A549 (cell line): ENCODE results near the gene CHRND. TPM values are rescaled to one million over a fixed set of nuclear protein-coding genes. Genes with fewer than 3 reads are reported as not detected.

Source experiments
- ATAC-seq, 2 experiments: fragments of 200-7000 bp in 1 of 2; fragments of >200 bp in 1 of 2; cut with Nextera tagmentation in 1 of 2; cut with Tn5 transposase in 1 of 2; 3 replicates each; pipeline versions ENCODE4 v1.8.0 to v1.9.1; 2018 to 2020; ENCODE audit warnings: mild to moderate bottlenecking in 1 of 2, moderate library complexity in 1 of 2
- CTCF ChIA-PET: fragments of 300-600 bp; sonication (Branson Sonifier 250); formaldehyde crosslinking; extraction: SDS; loops from one replicate; lab custom pipeline; 2021; ENCODE audit warnings: antibody characterized with exemption, inconsistent platforms; lab: Yijun Ruan, JAX
- POLR2A ChIA-PET: fragments of 350-600 bp; formaldehyde crosslinking; extraction: SDS; loops from one replicate; lab custom pipeline; 2021; ENCODE audit warnings: antibody characterized with exemption, inconsistent platforms; lab: Yijun Ruan, JAX
- DNase-seq, 2 experiments: peaks; one replicate each; pipeline versions ENCODE4 v3.0.0 to v3.0.0-alpha.2; 2011 to 2016; ENCODE audit warnings: low read depth in 1 of 2, low spot score in 1 of 2
- FAIRE-seq: peaks from 2 replicates; lab custom pipeline; 2011; peaks lifted over from hg19 to GRCh38; lab: Jason Lieb, UNC
- H3K27ac ChIP-seq, 2 experiments: fragments of >200 bp; sonication (Bioruptor Twin); formaldehyde crosslinking; 3 replicates each; pipeline ENCODE4 v1.5.1; 2016 to 2017
- H3K4me1 ChIP-seq: fragments of >200 bp; sonication (Bioruptor Twin); formaldehyde crosslinking; 3 replicates; pipeline ENCODE4 v1.6.1; 2016
- H3K4me2 ChIP-seq: fragments of >200 bp; sonication (Bioruptor Twin); formaldehyde crosslinking; 3 replicates; pipeline ENCODE4 v1.6.1; 2016
- H3K4me3 ChIP-seq: fragments of >200 bp; sonication (Bioruptor Twin); formaldehyde crosslinking; 3 replicates; pipeline ENCODE4 v1.5.1; 2016
- H3K9me3 ChIP-seq: fragments of >200 bp; sonication (Bioruptor Twin); formaldehyde crosslinking; 3 replicates; pipeline ENCODE4 v1.6.1; 2016
- CHD2 ChIP-seq: fragments of 150-350 bp; IDR thresholded peaks from 2 replicates; pipeline ENCODE4 v1.6.1; 2014; ENCODE audit warnings: low read length; ENCODE audit not compliant: partially characterized antibody
- CHD4 ChIP-seq: fragments of 200-600 bp; sonication (generic); IDR thresholded peaks from 2 replicates; pipeline ENCODE4 v1.6.1; 2016; ENCODE audit warnings: antibody characterized with exemption, mild to moderate bottlenecking, borderline replicate concordance
- EHMT2 ChIP-seq: fragments of 200-600 bp; sonication (generic); IDR thresholded peaks from 2 replicates; pipeline ENCODE4 v1.6.1; 2016; ENCODE audit warnings: antibody characterized with exemption, low read depth, mild to moderate bottlenecking, moderate library complexity
- EP300 ChIP-seq, 2 experiments: fragments of >200 bp; sonication (Bioruptor Twin); formaldehyde crosslinking; IDR thresholded peaks; 2 replicates in 1 of 2; 3 replicates in 1 of 2; pipeline ENCODE4 v1.6.1; 2016 to 2017
- HOXB13 ChIP-seq: fragments of 250-450 bp; sonication (Bioruptor Pico); IDR thresholded peaks from 2 replicates; pipeline ENCODE4 v1.5.0; 2020; ENCODE audit warnings: low read depth, mild to moderate bottlenecking, moderate library complexity
- HOXB5 ChIP-seq: fragments of 250-450 bp; sonication (Bioruptor Pico); IDR thresholded peaks from 2 replicates; pipeline ENCODE4 v1.5.0; 2020; ENCODE audit warnings: mild to moderate bottlenecking, moderate library complexity
- MAFK ChIP-seq: fragments of 450-650 bp; IDR thresholded peaks from 2 replicates; pipeline ENCODE4 v1.6.1; 2014; ENCODE audit not compliant: partially characterized antibody
- MAZ ChIP-seq: fragments of 150-350 bp; IDR thresholded peaks from 2 replicates; pipeline ENCODE4 v1.6.1; 2014; ENCODE audit warnings: antibody characterized with exemption, low read depth, low read length, borderline replicate concordance
- POLR2AphosphoS2 ChIP-seq: conservative IDR thresholded peaks from 2 replicates; pipeline ENCODE4 v1.6.1; 2012; ENCODE audit warnings: low read length, improper control_type of control experiment, inconsistent platforms
- RCOR1 ChIP-seq: fragments of 150-350 bp; IDR thresholded peaks from 2 replicates; pipeline ENCODE4 v1.6.1; 2014; ENCODE audit warnings: antibody characterized with exemption, low read length, low read depth
- TFCP2L1 ChIP-seq: fragments of 250-450 bp; sonication (Bioruptor Pico); IDR thresholded peaks from 2 replicates; pipeline ENCODE4 v1.5.0; 2021; ENCODE audit warnings: mild to moderate bottlenecking
- TP53 ChIP-seq: fragments of 250-450 bp; sonication (Bioruptor Pico); IDR thresholded peaks from 2 replicates; pipeline ENCODE4 v1.5.0; 2021; ENCODE audit warnings: mild to moderate bottlenecking, moderate library complexity
- ZFP36 ChIP-seq: fragments of 450-650 bp; IDR thresholded peaks from 2 replicates; pipeline ENCODE4 v1.6.1; 2014; ENCODE audit warnings: borderline replicate concordance; ENCODE audit not compliant: partially characterized antibody
- ZNF302 ChIP-seq: fragments of 250-450 bp; sonication (Bioruptor Pico); IDR thresholded peaks from 2 replicates; pipeline ENCODE4 v1.9.0; 2021; ENCODE audit warnings: inconsistent platforms, mild to moderate bottlenecking, moderate library complexity
- ZSCAN20 ChIP-seq: fragments of 250-450 bp; sonication (Bioruptor Pico); IDR thresholded peaks from 2 replicates; pipeline ENCODE4 v1.8.0; 2022; ENCODE audit warnings: mild to moderate bottlenecking, moderate library complexity
- WGBS: methylation state at CpG from one replicate; pipeline ENCODE4 v1.1.6; 2017; ENCODE audit errors: missing lambda C conversion rate; 5-methylcytosine and 5-hydroxymethylcytosine counted together
- polyA plus RNA-seq, 4 experiments: library from polyadenylated mRNA; depleted of rRNA in 3 of 4; stranded (reverse); fragments of >200 nt; fragmentation: RNase III in 1 of 4; extraction: RNeasy Plus Mini Kit Qiagen cat#74134 plus additional on column Dnase treatment in 1 of 4; gene quantifications; 2 replicates in 3 of 4; 3 replicates in 1 of 4; pipeline ENCODE4 v1.2.3, GENCODE V29; 2011 to 2017
- TF ChIP-seq, protein P1 (sequence below): fragments of >200 bp; sonication (Bioruptor Twin); formaldehyde crosslinking; IDR thresholded peaks from 3 replicates; pipeline ENCODE4 v1.6.1; 2016
- TF ChIP-seq, protein P2 (sequence below): fragments of 200-600 bp; sonication (generic); IDR thresholded peaks from 2 replicates; pipeline ENCODE4 v1.6.1; 2016; ENCODE audit warnings: antibody characterized with exemption, mild to moderate bottlenecking, moderate library complexity
- TF ChIP-seq, protein P3 (sequence below): fragments of 250-450 bp; sonication (Bioruptor Pico); IDR thresholded peaks from 2 replicates; pipeline ENCODE4 v1.5.0; 2021; ENCODE audit warnings: mild to moderate bottlenecking, moderate library complexity, borderline replicate concordance
- TF ChIP-seq, protein P4 (sequence below): fragments of 450-650 bp; IDR thresholded peaks from 2 replicates; pipeline ENCODE4 v1.6.1; 2014; ENCODE audit warnings: antibody characterized with exemption
- TF ChIP-seq, protein P5 (sequence below): fragments of 250-450 bp; sonication (Bioruptor Pico); IDR thresholded peaks from 2 replicates; pipeline ENCODE4 v1.5.0; 2020; ENCODE audit warnings: low read depth, mild to moderate bottlenecking, moderate library complexity

Gene CHRND
- polyA plus RNA-seq, 2 of the 4 experiments (the other 2 are of a cell fraction), result not detected

DNA sequence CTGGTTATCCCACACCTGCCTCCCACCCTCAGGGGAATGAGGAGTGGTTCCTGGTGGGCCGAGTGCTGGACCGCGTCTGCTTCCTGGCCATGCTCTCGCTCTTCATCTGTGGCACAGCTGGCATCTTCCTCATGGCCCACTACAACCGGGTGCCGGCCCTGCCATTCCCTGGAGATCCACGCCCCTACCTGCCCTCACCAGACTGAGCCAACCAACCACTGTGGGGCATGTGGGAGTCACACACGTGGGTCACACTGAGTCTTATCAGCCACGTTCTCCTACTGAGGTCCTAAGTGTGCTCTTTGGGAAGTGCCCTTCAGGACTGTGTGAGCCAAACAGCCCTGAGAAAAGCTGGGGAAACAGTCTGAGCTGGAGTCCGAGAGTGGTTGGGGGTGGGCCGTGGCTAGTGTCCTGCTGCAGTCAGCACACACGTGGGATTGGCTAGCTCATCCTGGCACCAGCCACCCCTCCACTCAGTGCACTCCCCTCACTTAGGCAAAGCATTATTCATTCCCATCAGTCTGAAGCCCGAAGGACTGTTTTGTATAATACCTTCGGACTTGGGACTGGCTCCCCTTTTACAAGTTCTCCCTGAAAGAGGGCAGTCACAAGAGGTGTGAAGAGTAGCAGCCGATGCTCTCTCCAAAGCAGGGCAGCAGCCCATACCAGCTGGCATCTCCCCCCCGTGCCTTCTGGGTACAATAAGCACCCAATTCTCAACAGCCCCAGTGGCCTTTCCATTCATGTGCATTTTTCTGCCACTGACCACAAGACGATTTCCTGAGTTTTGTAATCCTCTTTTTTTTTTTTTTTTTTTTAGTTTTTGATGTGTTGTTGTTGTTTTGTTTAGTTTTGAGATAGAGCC lies 19.8 kb downstream of the CHRND start (continued):
- TF ChIP-seq ZSCAN20 (CRISPR knock-in tag), result no peak

DNA sequence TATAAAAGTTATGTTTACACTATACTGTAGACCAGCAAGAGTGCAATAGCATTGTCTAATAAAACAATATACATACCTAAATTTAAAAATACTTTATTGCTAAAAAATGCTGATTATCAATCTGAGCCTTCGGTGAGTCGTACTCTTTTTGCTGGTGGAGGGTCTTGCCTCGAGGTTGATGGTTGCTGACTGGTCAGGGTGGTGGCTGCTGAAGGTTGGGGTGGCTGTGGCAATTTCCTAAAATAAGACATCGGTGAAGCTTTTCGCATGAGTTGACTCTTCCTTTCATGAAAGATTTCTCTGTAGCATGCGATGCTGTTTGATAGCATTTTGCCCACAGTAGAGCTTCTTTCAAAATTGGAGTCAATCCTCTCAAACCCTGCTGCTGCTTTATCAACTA lies 22.0 kb downstream of the CHRND start:
- WGBS, result 96% methylated on average over 6 of the region's 6 CpGs
- Histone ChIP-seq H3K9me3 (no peaks in the 10 kb centered on the region), H3K4me3 (no peak overlapping the region), H3K4me1 (peaks cover 5% of the 10 kb centered on the region; the same call in 2 of the 3 replicates), H3K27ac (no peak overlapping the region), H3K4me2 (no peak overlapping the region)
- ChIA-PET POLR2A (no interaction called here), CTCF (interaction anchor here (1.2 to 2.3 kb wide), 3 partner anchors 10 to 63 kb away, joined by 3 to 7 read pairs (median 5); no protein-coding TSS in a partner anchor)
- TF ChIP-seq EHMT2 (no peak), ZNF302 (CRISPR knock-in tag) (no peak), POLR2AphosphoS2 (no peak), MAZ (no peak), CHD2 (no peak), HOXB13 (CRISPR knock-in tag) (no peak), EP300 (IDR thresholded peaks at IDR 0.05) (no peak), RCOR1 (no peak), TP53 (CRISPR knock-in tag) (no peak), ZFP36 (no peak), CHD4 (no peak), MAFK (no peak), TFCP2L1 (CRISPR knock-in tag) (no peak), HOXB5 (CRISPR knock-in tag) (no peak)
- TF ChIP-seq, protein P1, sequence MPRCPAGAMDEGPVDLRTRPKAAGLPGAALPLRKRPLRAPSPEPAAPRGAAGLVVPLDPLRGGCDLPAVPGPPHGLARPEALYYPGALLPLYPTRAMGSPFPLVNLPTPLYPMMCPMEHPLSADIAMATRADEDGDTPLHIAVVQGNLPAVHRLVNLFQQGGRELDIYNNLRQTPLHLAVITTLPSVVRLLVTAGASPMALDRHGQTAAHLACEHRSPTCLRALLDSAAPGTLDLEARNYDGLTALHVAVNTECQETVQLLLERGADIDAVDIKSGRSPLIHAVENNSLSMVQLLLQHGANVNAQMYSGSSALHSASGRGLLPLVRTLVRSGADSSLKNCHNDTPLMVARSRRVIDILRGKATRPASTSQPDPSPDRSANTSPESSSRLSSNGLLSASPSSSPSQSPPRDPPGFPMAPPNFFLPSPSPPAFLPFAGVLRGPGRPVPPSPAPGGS, result no peak
- TF ChIP-seq, protein P2, sequence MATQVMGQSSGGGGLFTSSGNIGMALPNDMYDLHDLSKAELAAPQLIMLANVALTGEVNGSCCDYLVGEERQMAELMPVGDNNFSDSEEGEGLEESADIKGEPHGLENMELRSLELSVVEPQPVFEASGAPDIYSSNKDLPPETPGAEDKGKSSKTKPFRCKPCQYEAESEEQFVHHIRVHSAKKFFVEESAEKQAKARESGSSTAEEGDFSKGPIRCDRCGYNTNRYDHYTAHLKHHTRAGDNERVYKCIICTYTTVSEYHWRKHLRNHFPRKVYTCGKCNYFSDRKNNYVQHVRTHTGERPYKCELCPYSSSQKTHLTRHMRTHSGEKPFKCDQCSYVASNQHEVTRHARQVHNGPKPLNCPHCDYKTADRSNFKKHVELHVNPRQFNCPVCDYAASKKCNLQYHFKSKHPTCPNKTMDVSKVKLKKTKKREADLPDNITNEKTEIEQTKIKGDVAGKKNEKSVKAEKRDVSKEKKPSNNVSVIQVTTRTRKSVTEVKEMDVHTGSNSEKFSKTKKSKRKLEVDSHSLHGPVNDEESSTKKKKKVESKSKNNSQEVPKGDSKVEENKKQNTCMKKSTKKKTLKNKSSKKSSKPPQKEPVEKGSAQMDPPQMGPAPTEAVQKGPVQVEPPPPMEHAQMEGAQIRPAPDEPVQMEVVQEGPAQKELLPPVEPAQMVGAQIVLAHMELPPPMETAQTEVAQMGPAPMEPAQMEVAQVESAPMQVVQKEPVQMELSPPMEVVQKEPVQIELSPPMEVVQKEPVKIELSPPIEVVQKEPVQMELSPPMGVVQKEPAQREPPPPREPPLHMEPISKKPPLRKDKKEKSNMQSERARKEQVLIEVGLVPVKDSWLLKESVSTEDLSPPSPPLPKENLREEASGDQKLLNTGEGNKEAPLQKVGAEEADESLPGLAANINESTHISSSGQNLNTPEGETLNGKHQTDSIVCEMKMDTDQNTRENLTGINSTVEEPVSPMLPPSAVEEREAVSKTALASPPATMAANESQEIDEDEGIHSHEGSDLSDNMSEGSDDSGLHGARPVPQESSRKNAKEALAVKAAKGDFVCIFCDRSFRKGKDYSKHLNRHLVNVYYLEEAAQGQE, result no peak
- TF ChIP-seq, protein P3, sequence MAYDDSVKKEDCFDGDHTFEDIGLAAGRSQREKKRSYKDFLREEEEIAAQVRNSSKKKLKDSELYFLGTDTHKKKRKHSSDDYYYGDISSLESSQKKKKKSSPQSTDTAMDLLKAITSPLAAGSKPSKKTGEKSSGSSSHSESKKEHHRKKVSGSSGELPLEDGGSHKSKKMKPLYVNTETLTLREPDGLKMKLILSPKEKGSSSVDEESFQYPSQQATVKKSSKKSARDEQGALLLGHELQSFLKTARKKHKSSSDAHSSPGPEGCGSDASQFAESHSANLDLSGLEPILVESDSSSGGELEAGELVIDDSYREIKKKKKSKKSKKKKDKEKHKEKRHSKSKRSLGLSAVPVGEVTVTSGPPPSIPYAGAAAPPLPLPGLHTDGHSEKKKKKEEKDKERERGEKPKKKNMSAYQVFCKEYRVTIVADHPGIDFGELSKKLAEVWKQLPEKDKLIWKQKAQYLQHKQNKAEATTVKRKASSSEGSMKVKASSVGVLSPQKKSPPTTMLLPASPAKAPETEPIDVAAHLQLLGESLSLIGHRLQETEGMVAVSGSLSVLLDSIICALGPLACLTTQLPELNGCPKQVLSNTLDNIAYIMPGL (CRISPR knock-in tag), result no peak
- TF ChIP-seq, protein P4, sequence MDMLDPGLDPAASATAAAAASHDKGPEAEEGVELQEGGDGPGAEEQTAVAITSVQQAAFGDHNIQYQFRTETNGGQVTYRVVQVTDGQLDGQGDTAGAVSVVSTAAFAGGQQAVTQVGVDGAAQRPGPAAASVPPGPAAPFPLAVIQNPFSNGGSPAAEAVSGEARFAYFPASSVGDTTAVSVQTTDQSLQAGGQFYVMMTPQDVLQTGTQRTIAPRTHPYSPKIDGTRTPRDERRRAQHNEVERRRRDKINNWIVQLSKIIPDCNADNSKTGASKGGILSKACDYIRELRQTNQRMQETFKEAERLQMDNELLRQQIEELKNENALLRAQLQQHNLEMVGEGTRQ, result no peak
- TF ChIP-seq, protein P5, sequence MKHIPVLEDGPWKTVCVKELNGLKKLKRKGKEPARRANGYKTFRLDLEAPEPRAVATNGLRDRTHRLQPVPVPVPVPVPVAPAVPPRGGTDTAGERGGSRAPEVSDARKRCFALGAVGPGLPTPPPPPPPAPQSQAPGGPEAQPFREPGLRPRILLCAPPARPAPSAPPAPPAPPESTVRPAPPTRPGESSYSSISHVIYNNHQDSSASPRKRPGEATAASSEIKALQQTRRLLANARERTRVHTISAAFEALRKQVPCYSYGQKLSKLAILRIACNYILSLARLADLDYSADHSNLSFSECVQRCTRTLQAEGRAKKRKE (CRISPR knock-in tag), result no peak
- ATAC-seq (no peak), FAIRE-seq (no peak), DNase-seq (no peak)
